HepG2 (cell line): ENCODE results near the gene CD80. TPM values are rescaled to one million over a fixed set of nuclear protein-coding genes. Genes with fewer than 3 reads are reported as not detected.

Experiments used
- ATAC-seq: fragments of 200-7000 bp; cut with Tn5 transposase; 3 replicates; pipeline ENCODE4 v1.9.1; 2020; ENCODE audit warnings: mild to moderate bottlenecking, moderate library complexity
- BruUV-seq: library from RNA; stranded (reverse); fragments of 400-500 nt; replicated peaks from 2 replicates; lab custom pipeline; 2021; lab: Mats Ljungman, UMichigan
- CTCF ChIA-PET: fragments of 300-600 bp; formaldehyde crosslinking; extraction: SDS; loops from one replicate; lab custom pipeline; 2021; ENCODE audit warnings: low total read pairs, inconsistent platforms, low intra/inter-chr PET ratio; lab: Yijun Ruan, JAX
- POLR2A ChIA-PET: fragments of 350-600 bp; sonication (Branson Sonifier 250); formaldehyde crosslinking; loops from one replicate; lab custom pipeline; 2020; ENCODE audit warnings: antibody characterized with exemption, inconsistent platforms; lab: Yijun Ruan, JAX
- DNase-seq: peaks from one replicate; pipeline ENCODE4 v3.0.0-alpha.2; 2015; ENCODE audit warnings: low spot score
- FAIRE-seq: peaks from 3 replicates; lab custom pipeline; 2011; peaks lifted over from hg19 to GRCh38; lab: Jason Lieb, UNC
- H2AFZ ChIP-seq: one replicate; pipeline ENCODE4 v1.6.1; 2011; ENCODE audit warnings: low read length, inconsistent platforms
- H3K27ac ChIP-seq: fragments of 300-600 bp; 3 replicates; pipeline ENCODE4 v1.8.0; 2011; ENCODE audit warnings: mixed run types, mild to moderate bottlenecking, mixed read lengths, low read length, inconsistent platforms; ENCODE audit not compliant: insufficient read depth; ENCODE audit errors: extremely low read length
- H3K27me3 ChIP-seq, 2 experiments: fragments of 200-600 bp in 1 of 2; 2 replicates in 1 of 2; 3 replicates in 1 of 2; pipeline versions ENCODE4 v1.6.0 to v1.8.0; 2011; ENCODE audit warnings: low read length in 2 of 2, mild to moderate bottlenecking in 2 of 2, moderate library complexity in 2 of 2, inconsistent platforms in 1 of 2; ENCODE audit not compliant: insufficient read depth in 2 of 2, control insufficient read depth in 1 of 2
- H3K36me3 ChIP-seq, 2 experiments: fragments of 200-600 bp in 1 of 2; replicated peaks in 1 of 2; 2 replicates in 1 of 2; 3 replicates in 1 of 2; pipeline versions ENCODE4 v1.5.1 to v1.8.0; 2011; ENCODE audit warnings: low read length in 2 of 2, inconsistent platforms in 1 of 2; ENCODE audit not compliant: insufficient read depth in 2 of 2, control insufficient read depth in 1 of 2
- H3K4me1 ChIP-seq: 2 replicates; pipeline ENCODE4 v1.5.1; 2012; ENCODE audit warnings: low read length, inconsistent platforms; ENCODE audit not compliant: insufficient read depth
- H3K4me2 ChIP-seq: 2 replicates; pipeline ENCODE4 v1.6.0; 2011; ENCODE audit warnings: low read depth, low read length, inconsistent platforms
- H3K4me3 ChIP-seq, 3 experiments: fragments of 200-600 bp in 1 of 3; sonication (generic), shearing (Covaris generic) in 1 of 3; replicated peaks in 1 of 3; 2 replicates each; pipeline ENCODE4 v1.5.1; 2011 to 2016; ENCODE audit warnings: low read length in 3 of 3, inconsistent platforms in 2 of 3, low read depth in 2 of 3, mild to moderate bottlenecking in 2 of 3, control low read depth in 1 of 3, mixed read lengths in 1 of 3; ENCODE audit not compliant: insufficient read depth in 1 of 3
- H3K79me2 ChIP-seq: one replicate; pipeline ENCODE4 v1.6.1; 2011; ENCODE audit warnings: low read length, inconsistent platforms; ENCODE audit not compliant: insufficient read depth
- H3K9ac ChIP-seq: 2 replicates; pipeline ENCODE4 v1.6.0; 2011; ENCODE audit warnings: mild to moderate bottlenecking, low read depth, low read length, inconsistent platforms; ENCODE audit not compliant: insufficient read depth
- H3K9me3 ChIP-seq: 2 replicates; pipeline ENCODE4 v1.5.1; 2012; ENCODE audit warnings: mild to moderate bottlenecking, low read length
- H4K20me1 ChIP-seq: 2 replicates; pipeline ENCODE4 v1.6.0; 2011; ENCODE audit warnings: inconsistent platforms, mild to moderate bottlenecking, low read length, moderate library complexity; ENCODE audit not compliant: insufficient read depth
- CC2D1A ChIP-seq: sonication (generic); formaldehyde crosslinking; IDR thresholded peaks from 2 replicates; pipeline ENCODE4 v1.8.1; 2023; ENCODE audit warnings: mild to moderate bottlenecking, missing genetic modification reagents
- JDP2 ChIP-seq: sonication (generic); formaldehyde crosslinking; IDR thresholded peaks from 2 replicates; pipeline ENCODE4 v1.8.1; 2022; ENCODE audit warnings: missing genetic modification reagents, borderline replicate concordance
- MED8 ChIP-seq: sonication (generic); formaldehyde crosslinking; IDR thresholded peaks from 2 replicates; pipeline ENCODE4 v1.8.1; 2023; ENCODE audit warnings: mild to moderate bottlenecking, missing genetic modification reagents; ENCODE audit not compliant: insufficient replicate concordance
- SMAD9 ChIP-seq: sonication (generic); formaldehyde crosslinking; IDR thresholded peaks from 2 replicates; pipeline ENCODE4 v1.5.1; 2020; ENCODE audit warnings: mild to moderate bottlenecking, missing genetic modification reagents
- ZNF446 ChIP-seq: sonication (generic); formaldehyde crosslinking; IDR thresholded peaks from 2 replicates; pipeline ENCODE4 v1.5.0; 2020; ENCODE audit warnings: mild to moderate bottlenecking, missing genetic modification reagents
- ZNF724P ChIP-seq: sonication (generic); formaldehyde crosslinking; IDR thresholded peaks from 2 replicates; pipeline ENCODE4 v1.8.0; 2022; ENCODE audit warnings: missing genetic modification reagents, borderline replicate concordance
- ZNF766 ChIP-seq: sonication (generic); formaldehyde crosslinking; IDR thresholded peaks from 2 replicates; pipeline ENCODE4 v1.5.0; 2020; ENCODE audit warnings: missing genetic modification reagents, borderline replicate concordance
- WGBS: methylation state at CpG from one replicate; pipeline ENCODE4 v1.1.6; 2017; ENCODE audit warnings: low lambda C conversion rate; 5-methylcytosine and 5-hydroxymethylcytosine counted together
- in situ Hi-C: cut with HindIII; loops from 2 replicates; pipeline ENCODE4 v1.10.0; 2017; ENCODE audit warnings: low pct_unique_long_range_greater_than_20kb; ENCODE audit not compliant: extremely low pct_ligation_motif_present
- intact Hi-C: fragments of 100-400 bp; cut with micrococcal nuclease; formaldehyde crosslinking; loops from one replicate; pipeline ENCODE4 v1.10.0; 2022; ENCODE audit not compliant: unreplicated experiment
- polyA plus RNA-seq, 8 experiments: library from polyadenylated mRNA; depleted of rRNA in 3 of 8; stranded (reverse) in 7 of 8; unstranded in 1 of 8; fragments of >200 nt; fragmentation: Illumina TruSeq in 4 of 8; extraction: Trizol in 4 of 8; gene quantifications; 2 replicates each; pipeline versions ENCODE4 v1.2.1 to v1.2.3, GENCODE V29; 2011 to 2016; ENCODE audit warnings: low read depth in 4 of 8, missing spikeins in 1 of 8, mixed read lengths in 1 of 8; ENCODE audit not compliant: insufficient read depth in 1 of 8
- total RNA-seq, 5 experiments: library from RNA; depleted of rRNA; stranded (reverse); fragments of >200 nt; fragmentation: Illumina TruSeq; extraction: Trizol; gene quantifications; 2 replicates each; pipeline ENCODE4 v1.2.3, GENCODE V29; 2016; ENCODE audit warnings: low read depth in 1 of 5
- TF ChIP-seq, protein P1 (sequence below): sonication (generic); formaldehyde crosslinking; IDR thresholded peaks from 2 replicates; pipeline ENCODE4 v1.4.0; 2020; ENCODE audit warnings: missing genetic modification reagents

CD80 gene
- total and polyA plus RNA-seq, 2 of the 13 experiments (the other 11 are each of a cell fraction or from before 2014, with no cell fraction given): not detected

DNA sequence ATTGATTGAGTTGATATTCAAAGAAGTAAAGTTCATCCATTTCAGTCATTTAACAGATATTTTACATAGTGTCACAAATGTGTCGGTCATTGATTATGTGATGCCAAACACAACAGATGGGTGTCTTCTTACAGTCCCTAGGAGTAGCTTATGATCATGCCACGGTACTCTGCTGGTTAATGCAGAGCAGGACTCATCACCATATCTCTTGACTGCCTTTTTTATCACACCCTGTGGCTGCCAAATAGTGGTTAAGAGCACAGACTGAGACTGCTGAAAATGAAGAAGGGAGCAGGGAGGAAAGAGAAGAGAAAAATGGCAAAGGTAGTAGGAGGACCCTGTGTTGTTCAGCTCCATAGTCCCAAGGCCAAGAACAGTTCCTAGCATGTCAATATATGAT, 73.9 kb downstream of the CD80 start:
- FAIRE-seq: no peak
- 100% methylated on average over 2 of the region's 2 CpGs for WGBS
- no peak overlapping the region for H2AFZ ChIP-seq
- no peak overlapping the region for H3K4me3 ChIP-seq
- peaks cover 10 to 29% of the 10 kb centered on the region in 2 experiments for H3K36me3 ChIP-seq
- H3K4me1 ChIP-seq: no peaks in the 10 kb centered on the region
- H3K27me3 ChIP-seq: no peaks in the 10 kb centered on the region
- BruUV-seq: no TSS peak
- CTCF ChIA-PET: no interaction called here
- no peak overlapping the region for H3K9ac ChIP-seq
- H4K20me1 ChIP-seq: no peaks in the 10 kb centered on the region
- TF ChIP-seq SMAD9 (CRISPR knock-in tag) (no peak), ZNF724P (CRISPR knock-in tag) (no peak), ZNF766 (CRISPR knock-in tag) (no peak), ZNF446 (CRISPR knock-in tag) (no peak), MED8 (no peak), CC2D1A (no peak), JDP2 (no peak)
- TF ChIP-seq, protein P1, sequence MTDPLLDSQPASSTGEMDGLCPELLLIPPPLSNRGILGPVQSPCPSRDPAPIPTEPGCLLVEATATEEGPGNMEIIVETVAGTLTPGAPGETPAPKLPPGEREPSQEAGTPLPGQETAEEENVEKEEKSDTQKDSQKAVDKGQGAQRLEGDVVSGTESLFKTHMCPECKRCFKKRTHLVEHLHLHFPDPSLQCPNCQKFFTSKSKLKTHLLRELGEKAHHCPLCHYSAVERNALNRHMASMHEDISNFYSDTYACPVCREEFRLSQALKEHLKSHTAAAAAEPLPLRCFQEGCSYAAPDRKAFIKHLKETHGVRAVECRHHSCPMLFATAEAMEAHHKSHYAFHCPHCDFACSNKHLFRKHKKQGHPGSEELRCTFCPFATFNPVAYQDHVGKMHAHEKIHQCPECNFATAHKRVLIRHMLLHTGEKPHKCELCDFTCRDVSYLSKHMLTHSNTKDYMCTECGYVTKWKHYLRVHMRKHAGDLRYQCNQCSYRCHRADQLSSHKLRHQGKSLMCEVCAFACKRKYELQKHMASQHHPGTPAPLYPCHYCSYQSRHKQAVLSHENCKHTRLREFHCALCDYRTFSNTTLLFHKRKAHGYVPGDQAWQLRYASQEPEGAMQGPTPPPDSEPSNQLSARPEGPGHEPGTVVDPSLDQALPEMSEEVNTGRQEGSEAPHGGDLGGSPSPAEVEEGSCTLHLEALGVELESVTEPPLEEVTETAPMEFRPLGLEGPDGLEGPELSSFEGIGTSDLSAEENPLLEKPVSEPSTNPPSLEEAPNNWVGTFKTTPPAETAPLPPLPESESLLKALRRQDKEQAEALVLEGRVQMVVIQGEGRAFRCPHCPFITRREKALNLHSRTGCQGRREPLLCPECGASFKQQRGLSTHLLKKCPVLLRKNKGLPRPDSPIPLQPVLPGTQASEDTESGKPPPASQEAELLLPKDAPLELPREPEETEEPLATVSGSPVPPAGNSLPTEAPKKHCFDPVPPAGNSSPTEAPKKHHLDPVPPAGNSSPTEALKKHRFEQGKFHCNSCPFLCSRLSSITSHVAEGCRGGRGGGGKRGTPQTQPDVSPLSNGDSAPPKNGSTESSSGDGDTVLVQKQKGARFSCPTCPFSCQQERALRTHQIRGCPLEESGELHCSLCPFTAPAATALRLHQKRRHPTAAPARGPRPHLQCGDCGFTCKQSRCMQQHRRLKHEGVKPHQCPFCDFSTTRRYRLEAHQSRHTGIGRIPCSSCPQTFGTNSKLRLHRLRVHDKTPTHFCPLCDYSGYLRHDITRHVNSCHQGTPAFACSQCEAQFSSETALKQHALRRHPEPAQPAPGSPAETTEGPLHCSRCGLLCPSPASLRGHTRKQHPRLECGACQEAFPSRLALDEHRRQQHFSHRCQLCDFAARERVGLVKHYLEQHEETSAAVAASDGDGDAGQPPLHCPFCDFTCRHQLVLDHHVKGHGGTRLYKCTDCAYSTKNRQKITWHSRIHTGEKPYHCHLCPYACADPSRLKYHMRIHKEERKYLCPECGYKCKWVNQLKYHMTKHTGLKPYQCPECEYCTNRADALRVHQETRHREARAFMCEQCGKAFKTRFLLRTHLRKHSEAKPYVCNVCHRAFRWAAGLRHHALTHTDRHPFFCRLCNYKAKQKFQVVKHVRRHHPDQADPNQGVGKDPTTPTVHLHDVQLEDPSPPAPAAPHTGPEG (CRISPR knock-in tag): no peak
- TF ChIP-seq, all 625 proteins: peak for 0
- Histone ChIP-seq H3K9me3 (no peaks in the 10 kb centered on the region), H3K27ac (no peak overlapping the region), H3K4me2 (no peak overlapping the region), H3K79me2 (no peaks in the 10 kb centered on the region)
- ATAC-seq (no peak), DNase-seq (no peak)
- in situ Hi-C loops: no loop called here
- POLR2A ChIA-PET: interaction anchor here (1.1 to 1.6 kb wide), 2 partner anchors 12 to 22 kb away, joined by 3 to 5 read pairs; partner anchors contain the start of genes TIMMDC1 and TMEM39A
- intact Hi-C loops: no loop called here
